ENCODE results near the gene F5.

Gene F5

GRCh38 chr1:169624912-169625311 lies 38.6 kb upstream of the F5 start:
- no peak overlapping the region for H3K4me3 ChIP-seq (ENCODE audit: severe bottlenecking)
- no peak for TF ChIP-seq CTCF (IDR thresholded peaks at IDR 0.05; ENCODE audit: poor library complexity, severe bottlenecking)
- no peak for ATAC-seq (ENCODE audit: low read depth)
- no peaks in the 10 kb centered on the region for H3K9me3 ChIP-seq (ENCODE audit: severe bottlenecking)
- no peaks in the 10 kb centered on the region for H3K36me3 ChIP-seq (ENCODE audit: low read depth)
- no peak overlapping the region for H3K27ac ChIP-seq (ENCODE audit: poor library complexity, severe bottlenecking)
- H3K4me1 ChIP-seq (ENCODE audit: insufficient read depth, poor library complexity, severe bottlenecking): no peaks in the 10 kb centered on the region
- DNase-seq (ENCODE audit: low spot score): no peak
- no peaks in the 10 kb centered on the region for H3K27me3 ChIP-seq (ENCODE audit: insufficient read depth, poor library complexity, severe bottlenecking)

GRCh38 chr1:169624122-169624521 lies 37.8 kb upstream of the F5 start:
- no peak overlapping the region for H3K27ac ChIP-seq (ENCODE audit: poor library complexity, severe bottlenecking)
- H3K27me3 ChIP-seq (ENCODE audit: insufficient read depth, poor library complexity, severe bottlenecking): no peaks in the 10 kb centered on the region
- ATAC-seq (ENCODE audit: low read depth): no peak
- no peaks in the 10 kb centered on the region for H3K36me3 ChIP-seq (ENCODE audit: low read depth)
- H3K4me3 ChIP-seq (ENCODE audit: severe bottlenecking): no peak overlapping the region
- no peak for DNase-seq (ENCODE audit: low spot score)
- TF ChIP-seq CTCF (IDR thresholded peaks at IDR 0.05; ENCODE audit: poor library complexity, severe bottlenecking): no peak
- H3K9me3 ChIP-seq (ENCODE audit: severe bottlenecking): no peaks in the 10 kb centered on the region
- no peaks in the 10 kb centered on the region for H3K4me1 ChIP-seq (ENCODE audit: insufficient read depth, poor library complexity, severe bottlenecking)

- H3K27me3 ChIP-seq (ENCODE audit: insufficient read depth, poor library complexity, severe bottlenecking): no peaks in the 10 kb centered on the region
- H3K36me3 ChIP-seq (ENCODE audit: low read depth): no peaks in the 10 kb centered on the region
- H3K4me1 ChIP-seq (ENCODE audit: insufficient read depth, poor library complexity, severe bottlenecking): no peaks in the 10 kb centered on the region
- ATAC-seq (ENCODE audit: low read depth): no peak; the same call in 2 of the 3 replicates
- DNase-seq (ENCODE audit: low spot score): no peak
- TF ChIP-seq CTCF (IDR thresholded peaks at IDR 0.05; ENCODE audit: poor library complexity, severe bottlenecking): no peak
- no peak overlapping the region for H3K4me3 ChIP-seq (ENCODE audit: severe bottlenecking)
- H3K27ac ChIP-seq (ENCODE audit: poor library complexity, severe bottlenecking): no peak overlapping the region
- no peaks in the 10 kb centered on the region for H3K9me3 ChIP-seq (ENCODE audit: severe bottlenecking)
Observed at GRCh38 chr1:169623132-169623926, 37.0 kb upstream of the F5 start.

GRCh38 chr1:169620565-169620964 lies 34.3 kb upstream of the F5 start:
- DNase-seq (ENCODE audit: low spot score) (no peak), ATAC-seq (ENCODE audit: low read depth) (no peak)
- no peak overlapping the region for H3K27ac ChIP-seq (ENCODE audit: poor library complexity, severe bottlenecking)
- no peaks in the 10 kb centered on the region for H3K36me3 ChIP-seq (ENCODE audit: low read depth)
- no peaks in the 10 kb centered on the region for H3K4me1 ChIP-seq (ENCODE audit: insufficient read depth, poor library complexity, severe bottlenecking)
- H3K9me3 ChIP-seq (ENCODE audit: severe bottlenecking): no peaks in the 10 kb centered on the region
- no peaks in the 10 kb centered on the region for H3K27me3 ChIP-seq (ENCODE audit: insufficient read depth, poor library complexity, severe bottlenecking)
- H3K4me3 ChIP-seq (ENCODE audit: severe bottlenecking): no peak overlapping the region
- TF ChIP-seq CTCF (IDR thresholded peaks at IDR 0.05; ENCODE audit: poor library complexity, severe bottlenecking): no peak

- Histone ChIP-seq H3K9me3 (ENCODE audit: severe bottlenecking) (no peaks in the 10 kb centered on the region), H3K4me1 (ENCODE audit: insufficient read depth, poor library complexity, severe bottlenecking) (no peaks in the 10 kb centered on the region), H3K4me3 (ENCODE audit: severe bottlenecking) (no peak overlapping the region), H3K27ac (ENCODE audit: poor library complexity, severe bottlenecking) (no peak overlapping the region), H3K36me3 (ENCODE audit: low read depth) (no peaks in the 10 kb centered on the region), H3K27me3 (ENCODE audit: insufficient read depth, poor library complexity, severe bottlenecking) (peaks cover 5% of the 10 kb centered on the region)
- no peak for ATAC-seq (ENCODE audit: low read depth)
- no peak for TF ChIP-seq CTCF (IDR thresholded peaks at IDR 0.05; ENCODE audit: poor library complexity, severe bottlenecking)
- DNase-seq (ENCODE audit: low spot score): no peak
Observed at GRCh38 chr1:169618367-169618766, 32.1 kb upstream of the F5 start.

Measured in RWPE2 (cell line).